H1 (cell line): Measurements from ENCODE around the gene DCTN5. TPM values are rescaled to one million over a fixed set of nuclear protein-coding genes. Genes with fewer than 3 reads are reported as not detected.

Experiments
- ASH2L ChIP-seq: fragments of 200-600, 300-600 bp; sonication (generic); IDR thresholded peaks from one replicate; pipeline ENCODE4 v1.7.1; 2017; ENCODE audit warnings: low read length
- BCL11A ChIP-seq, 2 experiments: IDR thresholded peaks; one replicate each; pipeline ENCODE4 v1.6.1; 2011; ENCODE audit warnings: low read depth in 2 of 2, low read length in 2 of 2, mild to moderate bottlenecking in 2 of 2
- CBX5 ChIP-seq: fragments of 300-800, 300-1000 bp; sonication (generic); IDR thresholded peaks from 2 replicates; pipeline ENCODE4 v1.7.1; 2016; ENCODE audit warnings: antibody characterized with exemption, low read length, low read depth
- CBX8 ChIP-seq: fragments of 300-800, 300-1000 bp; sonication (generic); IDR thresholded peaks from 2 replicates; pipeline ENCODE4 v1.7.1; 2016; ENCODE audit warnings: low read depth, low read length, borderline replicate concordance
- CHD1 ChIP-seq: IDR thresholded peaks from 2 replicates; pipeline ENCODE4 v1.6.1; 2012; ENCODE audit warnings: low read depth, low read length, improper control_type of control experiment
- CREB1 ChIP-seq: IDR thresholded peaks from 2 replicates; pipeline ENCODE4 v1.6.1; 2012; ENCODE audit warnings: inconsistent platforms
- CTBP2 ChIP-seq: IDR thresholded peaks from 2 replicates; pipeline ENCODE4 v1.7.0; 2011; ENCODE audit warnings: borderline replicate concordance, mild to moderate bottlenecking, moderate library complexity, mixed read lengths, low read length; ENCODE audit not compliant: insufficient read depth, insufficient read length
- EGR1 ChIP-seq: IDR thresholded peaks from 2 replicates; pipeline ENCODE4 v1.6.1; 2011; ENCODE audit warnings: low read depth, low read length, borderline replicate concordance
- FOSL1 ChIP-seq: IDR thresholded peaks from 2 replicates; pipeline ENCODE4 v1.6.1; 2011; ENCODE audit warnings: mild to moderate bottlenecking, low read depth, low read length, moderate library complexity; ENCODE audit not compliant: insufficient read depth
- GABPA ChIP-seq: IDR thresholded peaks from 2 replicates; pipeline ENCODE4 v1.6.1; 2011; ENCODE audit warnings: mild to moderate bottlenecking, low read length, moderate library complexity, borderline replicate concordance; ENCODE audit not compliant: insufficient read depth
- JUN ChIP-seq: IDR thresholded peaks from 2 replicates; pipeline ENCODE4 v1.6.1; 2011; ENCODE audit warnings: low read depth, mild to moderate bottlenecking, improper control_type of control experiment, low read length
- JUND ChIP-seq: IDR thresholded peaks from 2 replicates; pipeline ENCODE4 v1.6.1; 2011; ENCODE audit warnings: mild to moderate bottlenecking, improper control_type of control experiment, low read length
- NANOG ChIP-seq: IDR thresholded peaks from 2 replicates; pipeline ENCODE4 v1.6.1; 2011; ENCODE audit warnings: low read length, low read depth, mild to moderate bottlenecking, inconsistent platforms; ENCODE audit not compliant: insufficient read depth, poor library complexity, severe bottlenecking
- POLR2A ChIP-seq, 2 experiments: IDR thresholded peaks; 1 replicate in 1 of 2; 2 replicates in 1 of 2; pipeline ENCODE4 v1.6.1; 2011; ENCODE audit warnings: low read depth in 2 of 2, low read length in 2 of 2, mild to moderate bottlenecking in 2 of 2; ENCODE audit errors: control extremely low read depth in 1 of 2
- POLR2AphosphoS5 ChIP-seq: IDR thresholded peaks from 2 replicates; pipeline ENCODE4 v1.6.1; 2011; ENCODE audit warnings: low read depth, low read length
- POU5F1 ChIP-seq: IDR thresholded peaks from 2 replicates; pipeline ENCODE4 v1.6.1; 2011; ENCODE audit warnings: low read depth, mild to moderate bottlenecking, low read length, moderate library complexity
- RAD21 ChIP-seq, 2 experiments: IDR thresholded peaks in 1 of 2; conservative IDR thresholded peaks in 1 of 2; 2 replicates each; pipeline ENCODE4 v1.6.1; 2011; ENCODE audit warnings: low read depth in 2 of 2, low read length in 2 of 2, improper control_type of control experiment in 1 of 2, inconsistent platforms in 1 of 2, mild to moderate bottlenecking in 1 of 2, moderate library complexity in 1 of 2
- RNF2 ChIP-seq: fragments of 200-900, 300-1000 bp; sonication (generic); IDR thresholded peaks from 2 replicates; pipeline ENCODE4 v1.7.1; 2016; ENCODE audit warnings: borderline replicate concordance, low read depth, mild to moderate bottlenecking, antibody characterized with exemption, low read length; ENCODE audit not compliant: poor library complexity, severe bottlenecking; ENCODE audit errors: missing control alignments
- SIRT6 ChIP-seq: IDR thresholded peaks from one replicate; pipeline ENCODE4 v1.7.1; 2012; ENCODE audit warnings: low read length, inconsistent platforms
- SIX5 ChIP-seq: IDR thresholded peaks from 2 replicates; pipeline ENCODE4 v1.6.1; 2011; ENCODE audit warnings: mild to moderate bottlenecking, low read depth, low read length
- SP2 ChIP-seq: IDR thresholded peaks from 2 replicates; pipeline ENCODE4 v1.6.1; 2012; ENCODE audit warnings: mild to moderate bottlenecking, low read length, inconsistent platforms
- SRF ChIP-seq: IDR thresholded peaks from 2 replicates; pipeline ENCODE4 v1.6.1; 2011; ENCODE audit warnings: mild to moderate bottlenecking, low read depth, low read length, moderate library complexity
- TAF1 ChIP-seq: IDR thresholded peaks from 2 replicates; pipeline ENCODE4 v1.6.1; 2011; ENCODE audit warnings: mild to moderate bottlenecking, low read depth, low read length
- TBP ChIP-seq: IDR thresholded peaks from 2 replicates; pipeline ENCODE4 v1.6.1; 2011; ENCODE audit warnings: low read depth, low read length, improper control_type of control experiment
- YY1 ChIP-seq: IDR thresholded peaks from 2 replicates; pipeline ENCODE4 v1.6.1; 2011; ENCODE audit warnings: low read depth, mild to moderate bottlenecking, low read length
- polyA plus RNA-seq, 7 experiments: library from polyadenylated mRNA; depleted of rRNA in 3 of 7; stranded (reverse) in 5 of 7; unstranded in 2 of 7; fragments of >200 nt in 5 of 7; fragments of 200-250 nt in 2 of 7; gene quantifications; 1 replicate in 5 of 7; 2 replicates in 1 of 7; 4 replicates in 1 of 7; pipeline versions ENCODE4 v1.2.1 to v1.2.3, GENCODE V29; 2011 to 2013; ENCODE audit warnings: missing spikeins in 2 of 7, mixed read lengths in 2 of 7
- total RNA-seq: library from RNA; stranded (reverse); fragmentation: NEBNext Ultra II Directional; extraction: Animal tissue kit (Norgen Biotek cat#: 25700); gene quantifications from 2 replicates; pipeline ENCODE4 v1.2.1, GENCODE V29; 2021

Gene DCTN5
- total and polyA plus RNA-seq, 2 of the 8 experiments (the other 6 are each of a cell fraction or from before 2014, with no cell fraction given) = 36.0 to 74.0 TPM

- peak; percentile 64 for TF ChIP-seq NANOG
- peak; percentile 75 for TF ChIP-seq CREB1
- TF ChIP-seq RNF2 = no peak
- no peak for TF ChIP-seq POU5F1
- no peak for TF ChIP-seq RAD21 (IDR thresholded peaks at IDR 0.05 in 1 of 2, conservative IDR thresholded peaks at IDR 0.05 in 1 of 2; ENCODE audit: low read depth in 2 of 2, low read length in 2 of 2)
- TF ChIP-seq SIRT6 = no peak
- TF ChIP-seq CHD1 = no peak; the same call in 1 of the 2 replicates
- TF ChIP-seq CBX5 = no peak
- TF ChIP-seq FOSL1 = no peak
- TF ChIP-seq GABPA = peak; percentile 91
- TF ChIP-seq JUN = no peak
- no peak for TF ChIP-seq SP2
- no peak for TF ChIP-seq CBX8
- TF ChIP-seq TAF1 = peak; percentile 92
- TF ChIP-seq POLR2AphosphoS5 = peak; percentile 67; the same call in 1 of the 2 replicates
- peak; percentile 73 to 86 for TF ChIP-seq POLR2A (IDR thresholded peaks at IDR 0.05; ENCODE audit: control extremely low read depth in 1 of 2, low read depth in 2 of 2, low read length in 2 of 2)
- peak; percentile 35; the same call in 1 of the 2 replicates for TF ChIP-seq EGR1
- peak; percentile 56 for TF ChIP-seq ASH2L
- no peak for TF ChIP-seq CTBP2
- peak; percentile 69 for TF ChIP-seq TBP
- peak; percentile 97 for TF ChIP-seq SRF
- TF ChIP-seq BCL11A (IDR thresholded peaks at IDR 0.05; ENCODE audit: low read depth in 2 of 2, low read length in 2 of 2) = no peak
- no peak for TF ChIP-seq JUND
- TF ChIP-seq YY1 = peak; percentile 88
- peak; percentile 12; the same call in 1 of the 2 replicates for TF ChIP-seq SIX5
Measured at GRCh38 chr16:23640931-23641765, at the start of gene DCTN5, which contains the start of gene PALB2 (continued).
